Neural cell (in vitro differentiated cells): ENCODE measurements around the gene TXLNB.

ENCODE experiments used
- EP300 ChIP-seq: fragments of 450-650 bp; conservative IDR thresholded peaks from 2 replicates; pipeline ENCODE4 v1.6.1; 2014; ENCODE audit warnings: antibody characterized with exemption, mild to moderate bottlenecking, moderate library complexity; ENCODE audit not compliant: poor library complexity, severe bottlenecking
- EZH2 ChIP-seq: fragments of 200-600, 300-800 bp; shearing (Covaris generic), sonication (generic); IDR thresholded peaks from 2 replicates; pipeline ENCODE4 v1.6.1; 2014; ENCODE audit warnings: antibody characterized with exemption, low read length, borderline replicate concordance, mild to moderate bottlenecking; ENCODE audit not compliant: insufficient read depth, poor library complexity, severe bottlenecking
- MXI1 ChIP-seq: fragments of 450-650 bp; conservative IDR thresholded peaks from 2 replicates; pipeline ENCODE4 v1.6.1; 2014; ENCODE audit warnings: antibody characterized with exemption, mild to moderate bottlenecking; ENCODE audit not compliant: poor library complexity, severe bottlenecking
- POLR2AphosphoS5 ChIP-seq: IDR thresholded peaks from 2 replicates; pipeline ENCODE4 v1.6.1; 2012
- RAD21 ChIP-seq: fragments of 450-650 bp; conservative IDR thresholded peaks from 2 replicates; pipeline ENCODE4 v1.6.1; 2014; ENCODE audit warnings: antibody characterized with exemption, mild to moderate bottlenecking, moderate library complexity
- REST ChIP-seq: IDR thresholded peaks from 2 replicates; pipeline ENCODE4 v1.6.1; 2012; ENCODE audit warnings: borderline replicate concordance
- SMC3 ChIP-seq: fragments of 450-650 bp; conservative IDR thresholded peaks from 2 replicates; pipeline ENCODE4 v1.6.1; 2014; ENCODE audit warnings: antibody characterized with exemption, mild to moderate bottlenecking, moderate library complexity; ENCODE audit not compliant: poor library complexity
- TAF1 ChIP-seq: IDR thresholded peaks from 2 replicates; pipeline ENCODE4 v1.6.1; 2012; ENCODE audit warnings: low read depth
- TF ChIP-seq, protein P1 (sequence below): fragments of 450-650 bp; IDR thresholded peaks from 2 replicates; pipeline ENCODE4 v1.5.1; 2014; ENCODE audit warnings: antibody characterized with exemption, mild to moderate bottlenecking, moderate library complexity; ENCODE audit not compliant: poor library complexity, severe bottlenecking

DNA sequence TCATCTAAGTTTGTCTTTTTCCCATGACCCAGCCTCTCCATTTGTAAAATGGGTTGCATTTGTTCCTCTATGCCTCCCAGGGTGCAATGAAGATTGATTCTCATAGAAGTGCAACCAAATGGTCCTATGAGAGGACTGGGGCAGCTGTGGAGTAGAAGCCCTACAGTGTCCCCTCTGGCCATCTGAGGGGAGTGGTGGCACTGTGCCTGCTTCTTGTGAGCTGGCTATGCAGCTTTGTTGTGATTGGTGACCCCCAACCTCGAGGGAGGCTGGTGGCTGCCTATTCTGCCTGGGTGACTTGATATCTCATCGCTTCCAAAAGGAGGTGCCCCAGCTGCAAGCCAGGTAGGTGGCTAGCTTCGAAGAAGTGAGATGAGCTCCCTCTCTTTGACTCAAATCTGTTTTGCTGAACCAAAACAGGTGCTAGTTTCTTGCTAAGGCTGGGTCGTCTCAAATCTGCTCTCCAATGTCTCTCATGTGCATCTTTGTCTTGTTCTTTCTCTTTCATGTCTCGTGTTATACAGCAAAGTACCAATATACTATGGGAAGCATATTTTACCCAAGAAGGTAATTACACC lies 33.9 kb downstream of the TXLNB start:
- TF ChIP-seq POLR2AphosphoS5 (no peak), REST (no peak), EZH2 (no peak), EP300 (no peak), MXI1 (no peak), RAD21 (no peak), TAF1 (no peak), SMC3 (no peak)
- TF ChIP-seq, protein P1, sequence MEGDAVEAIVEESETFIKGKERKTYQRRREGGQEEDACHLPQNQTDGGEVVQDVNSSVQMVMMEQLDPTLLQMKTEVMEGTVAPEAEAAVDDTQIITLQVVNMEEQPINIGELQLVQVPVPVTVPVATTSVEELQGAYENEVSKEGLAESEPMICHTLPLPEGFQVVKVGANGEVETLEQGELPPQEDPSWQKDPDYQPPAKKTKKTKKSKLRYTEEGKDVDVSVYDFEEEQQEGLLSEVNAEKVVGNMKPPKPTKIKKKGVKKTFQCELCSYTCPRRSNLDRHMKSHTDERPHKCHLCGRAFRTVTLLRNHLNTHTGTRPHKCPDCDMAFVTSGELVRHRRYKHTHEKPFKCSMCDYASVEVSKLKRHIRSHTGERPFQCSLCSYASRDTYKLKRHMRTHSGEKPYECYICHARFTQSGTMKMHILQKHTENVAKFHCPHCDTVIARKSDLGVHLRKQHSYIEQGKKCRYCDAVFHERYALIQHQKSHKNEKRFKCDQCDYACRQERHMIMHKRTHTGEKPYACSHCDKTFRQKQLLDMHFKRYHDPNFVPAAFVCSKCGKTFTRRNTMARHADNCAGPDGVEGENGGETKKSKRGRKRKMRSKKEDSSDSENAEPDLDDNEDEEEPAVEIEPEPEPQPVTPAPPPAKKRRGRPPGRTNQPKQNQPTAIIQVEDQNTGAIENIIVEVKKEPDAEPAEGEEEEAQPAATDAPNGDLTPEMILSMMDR = no peak
